ENCODE measurements around the gene TOMM20. TPM values are rescaled to one million over a fixed set of nuclear protein-coding genes. Genes with fewer than 3 reads are reported as not detected.

Gene TOMM20
- total RNA-seq, 1 experiment from 2014 or later: 197 TPM

DNA sequence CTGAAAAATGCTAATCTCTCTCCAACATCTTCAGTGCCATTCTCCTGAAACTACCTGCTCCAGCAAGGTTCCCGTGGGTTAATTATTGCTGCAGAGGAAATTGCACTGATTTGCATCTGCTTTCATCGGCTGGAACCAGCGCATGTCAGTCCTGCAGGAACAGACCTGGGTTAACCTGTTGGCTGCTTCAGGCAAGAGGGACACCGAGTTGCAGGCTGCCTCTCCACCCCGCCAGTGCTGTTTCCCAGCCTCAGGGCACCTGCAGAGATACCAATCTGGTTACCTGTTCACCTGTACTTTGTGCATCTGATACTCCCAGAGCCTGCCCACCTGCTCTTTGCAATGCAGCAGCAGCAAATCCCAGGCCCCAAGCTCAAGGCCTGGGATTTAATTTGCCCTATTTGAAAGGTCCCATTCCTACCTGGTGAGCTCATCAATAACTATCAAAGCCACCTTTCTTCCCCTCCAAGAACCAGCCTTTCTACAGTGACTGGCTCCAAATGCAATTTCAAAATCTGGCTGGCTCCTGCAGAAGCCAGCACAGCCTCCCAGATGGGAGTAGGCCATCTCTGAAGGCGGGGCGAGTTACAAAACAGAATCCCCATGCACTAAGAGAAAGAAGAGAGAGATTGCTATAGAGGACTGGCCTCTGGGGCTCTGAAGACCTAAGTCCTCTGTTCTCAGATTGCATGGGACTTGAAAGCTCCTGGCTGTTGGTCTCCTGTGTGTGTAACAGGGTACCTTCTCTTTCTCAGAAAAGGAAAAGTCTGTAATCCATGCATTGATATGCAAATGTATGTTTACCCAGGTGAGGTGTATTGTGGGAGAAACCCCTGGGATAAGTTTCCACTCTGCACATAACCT, 67.8 kb downstream of the TOMM20 start:
- peak overlapping the region; percentile 96 to 98 (median 97) for H3K27ac Mint-ChIP-seq
- Histone ChIP-seq H3K23me2 (ENCODE audit: insufficient read length, low read depth, low read length, poor library complexity, severe bottlenecking) (no peaks in the 10 kb centered on the region), H2BK5ac (ENCODE audit: insufficient read length, low read length) (peak overlapping the region; percentile 7), H3K27ac (ENCODE audit: insufficient read length, low read depth, low read length) (no peak overlapping the region), H2BK120ac (ENCODE audit: low read depth, low read length, poor library complexity, severe bottlenecking) (no peak overlapping the region), H2BK15ac (ENCODE audit: low read depth, low read length) (no peak overlapping the region), H3K4ac (ENCODE audit: low read depth, low read length) (no peak overlapping the region), H3T11ph (ENCODE audit: low read length) (no peak overlapping the region), H3K56ac (ENCODE audit: insufficient read length, low read depth, low read length) (no peak overlapping the region), H3K9ac (ENCODE audit: extremely low read depth, insufficient read length, low read length) (no peak overlapping the region), H2BK12ac (ENCODE audit: insufficient read length, low read depth, low read length) (no peak overlapping the region), H4K8ac (replicated peaks; ENCODE audit: insufficient read length, low read depth, low read length) (no peak overlapping the region), H2AFZ (ENCODE audit: low read length) (no peak overlapping the region), H3K79me2 (ENCODE audit: insufficient read depth, low read length) (no peaks in the 10 kb centered on the region), H3K4me1 (ENCODE audit: insufficient read depth, low read length) (peaks cover 5% of the 10 kb centered on the region), H3K18ac (ENCODE audit: insufficient read length, low read depth, low read length) (peak overlapping the region; percentile 35), H3K23ac (ENCODE audit: insufficient read length, low read depth, low read length) (no peak overlapping the region), H3K4me2 (ENCODE audit: insufficient read depth, insufficient read length, low read length) (peak overlapping the region; percentile 1), H3K27me3 (ENCODE audit: insufficient read depth, low read length) (no peaks in the 10 kb centered on the region), H3K14ac (ENCODE audit: insufficient read depth, low read length) (peak overlapping the region; percentile 23; the same call in 1 of the 2 replicates), H2AK5ac (ENCODE audit: insufficient read length, low read length) (no peak overlapping the region), H3K79me1 (ENCODE audit: insufficient read depth, low read depth, low read length, poor library complexity, severe bottlenecking) (no peaks in the 10 kb centered on the region), H4K91ac (ENCODE audit: insufficient read length, low read depth, low read length) (no peak overlapping the region), H4K20me1 (ENCODE audit: control insufficient read depth, insufficient read depth, insufficient read length) (no peaks in the 10 kb centered on the region), H4K5ac (ENCODE audit: insufficient read length, low read depth, low read length) (no peak overlapping the region), H3K9me3 (ENCODE audit: control insufficient read depth, low read depth, low read length) (no peaks in the 10 kb centered on the region), H2BK20ac (ENCODE audit: low read depth, low read length, poor library complexity, severe bottlenecking) (no peak overlapping the region)
- DNase-seq: peak; percentile 52
- no CpG with 5 or more reads among the region's 7 CpGs for WGBS (ENCODE audit: extremely low coverage, insufficient read length, low lambda C conversion rate)
- peaks cover 43 to 52% of the 10 kb centered on the region in 2 experiments for H3K4me1 Mint-ChIP-seq
- no peaks in the 10 kb centered on the region; the same call in 1 of the 2 replicates for H3K27me3 Mint-ChIP-seq (ENCODE audit: low read depth)
- H3K36me3 Mint-ChIP-seq (ENCODE audit: insufficient read depth in 1 of 3, low read depth in 3 of 3): no peaks in the 10 kb centered on the region
- H3K4me3 Mint-ChIP-seq: peak overlapping the region; percentile 34 to 70
- TF ChIP-seq, protein P1, sequence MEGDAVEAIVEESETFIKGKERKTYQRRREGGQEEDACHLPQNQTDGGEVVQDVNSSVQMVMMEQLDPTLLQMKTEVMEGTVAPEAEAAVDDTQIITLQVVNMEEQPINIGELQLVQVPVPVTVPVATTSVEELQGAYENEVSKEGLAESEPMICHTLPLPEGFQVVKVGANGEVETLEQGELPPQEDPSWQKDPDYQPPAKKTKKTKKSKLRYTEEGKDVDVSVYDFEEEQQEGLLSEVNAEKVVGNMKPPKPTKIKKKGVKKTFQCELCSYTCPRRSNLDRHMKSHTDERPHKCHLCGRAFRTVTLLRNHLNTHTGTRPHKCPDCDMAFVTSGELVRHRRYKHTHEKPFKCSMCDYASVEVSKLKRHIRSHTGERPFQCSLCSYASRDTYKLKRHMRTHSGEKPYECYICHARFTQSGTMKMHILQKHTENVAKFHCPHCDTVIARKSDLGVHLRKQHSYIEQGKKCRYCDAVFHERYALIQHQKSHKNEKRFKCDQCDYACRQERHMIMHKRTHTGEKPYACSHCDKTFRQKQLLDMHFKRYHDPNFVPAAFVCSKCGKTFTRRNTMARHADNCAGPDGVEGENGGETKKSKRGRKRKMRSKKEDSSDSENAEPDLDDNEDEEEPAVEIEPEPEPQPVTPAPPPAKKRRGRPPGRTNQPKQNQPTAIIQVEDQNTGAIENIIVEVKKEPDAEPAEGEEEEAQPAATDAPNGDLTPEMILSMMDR (conservative IDR thresholded peaks at IDR 0.05): no peak
- peaks cover 0 to 3% of the 10 kb centered on the region in 2 experiments; a peak in 1 of 5 replicates for H3K9me3 Mint-ChIP-seq

Other genes with a start within 250 kb of the TOMM20 start
- 121 and 136 TPM in 2 replicates for gene RBM34, start 32.4 kb upstream of the TOMM20 start, total RNA-seq (2021)
- 32.8 and 34.0 TPM in 2 replicates for gene ARID4B, start 199.3 kb upstream of the TOMM20 start, total RNA-seq (2021)
- 43.3 and 44.7 TPM in 2 replicates for gene GGPS1, start 199.7 kb upstream of the TOMM20 start, total RNA-seq (2021)
- gene TBCE, start 238.6 kb upstream of the TOMM20 start, total RNA-seq (2021): 39.4 and 41.6 TPM in 2 replicates

Measured in H9 (cell line).